ENCODE measurements around the gene SNX25. TPM values are rescaled to one million over a fixed set of nuclear protein-coding genes. Genes with fewer than 3 reads are reported as not detected.

Gene SNX25
- total RNA-seq, 4 donors from 2014 or later, result 19.9 to 23.8 (median 21.5) TPM

- 93% methylated on average over 6 of the region's 6 CpGs for WGBS
- Histone ChIP-seq H3K4me3 (no peak overlapping the region), H3K36me3 (no peaks in the 10 kb centered on the region), H3K27ac (replicated peaks in 1 of 4) (no peak overlapping the region), H3K9me3 (no peaks in the 10 kb centered on the region), H3K27me3 (no peaks in the 10 kb centered on the region), H3K4me1 (peaks cover 9 to 34% (median 24%) of the 10 kb centered on the region in 4 donors)
- TF ChIP-seq CTCF (IDR thresholded peaks at IDR 0.05) (no peak), POLR2A (IDR thresholded peaks at IDR 0.05; ENCODE audit: low read depth) (no peak), POLR2AphosphoS5 (IDR thresholded peaks at IDR 0.05) (no peak), EP300 (IDR thresholded peaks at IDR 0.05) (no peak)
- intact Hi-C loops (cut with DNase I), result no loop called here
- no peak for DNase-seq (ENCODE audit: extremely low spot score)
Observed at GRCh38 chr4:185225940-185226339, 16.5 kb downstream of the SNX25 start.

- H3K27ac ChIP-seq (replicated peaks in 1 of 4), result peak overlapping the region; percentile 52 to 73 (median 64)
- no peaks in the 10 kb centered on the region for H3K9me3 ChIP-seq
- H3K36me3 ChIP-seq, result no peaks in the 10 kb centered on the region
- WGBS, result 29% methylated on average over 4 of the region's 4 CpGs
- intact Hi-C loops (cut with DNase I), result no loop called here
- TF ChIP-seq POLR2AphosphoS5 (IDR thresholded peaks at IDR 0.05) (peak in 1 of 2 donors; percentile 29), CTCF (IDR thresholded peaks at IDR 0.05) (peak in 1 of 3 experiments; percentile 23), POLR2A (IDR thresholded peaks at IDR 0.05; ENCODE audit: low read depth) (no peak), EP300 (IDR thresholded peaks at IDR 0.05) (no peak)
- no peak overlapping the region for H3K4me3 ChIP-seq
- DNase-seq (ENCODE audit: extremely low spot score), result no peak
- H3K4me1 ChIP-seq, result peaks cover 9 to 34% (median 24%) of the 10 kb centered on the region in 4 donors
- no peaks in the 10 kb centered on the region for H3K27me3 ChIP-seq
Observed at GRCh38 chr4:185227131-185227551, 17.7 kb downstream of the SNX25 start.

GRCh38 chr4:185227713-185228278 is 18.4 kb downstream of the SNX25 start:
- H3K36me3 ChIP-seq, result no peaks in the 10 kb centered on the region
- no peaks in the 10 kb centered on the region for H3K27me3 ChIP-seq
- H3K27ac ChIP-seq (replicated peaks in 1 of 4), result peak overlapping the region; percentile 52 to 73 (median 64)
- DNase-seq (ENCODE audit: extremely low spot score), result no peak
- WGBS, result 89% methylated on average over 9 of the region's 9 CpGs
- TF ChIP-seq POLR2AphosphoS5 (IDR thresholded peaks at IDR 0.05), result no peak
- TF ChIP-seq CTCF (IDR thresholded peaks at IDR 0.05), result no peak
- no peak for TF ChIP-seq POLR2A (IDR thresholded peaks at IDR 0.05; ENCODE audit: low read depth)
- no peak for TF ChIP-seq EP300 (IDR thresholded peaks at IDR 0.05)
- H3K4me3 ChIP-seq, result no peak overlapping the region
- intact Hi-C loops (cut with DNase I), result no loop called here
- peaks cover 9 to 33% (median 22%) of the 10 kb centered on the region in 4 donors for H3K4me1 ChIP-seq
- no peaks in the 10 kb centered on the region for H3K9me3 ChIP-seq

GRCh38 chr4:185229021-185229818 is 19.8 kb downstream of the SNX25 start:
- H3K36me3 ChIP-seq, result no peaks in the 10 kb centered on the region
- intact Hi-C loops (cut with DNase I), result no loop called here
- DNase-seq (ENCODE audit: extremely low spot score), result no peak
- H3K27ac ChIP-seq (replicated peaks in 1 of 4), result peak overlapping the region in 3 of 4 donors; percentile 5 to 73 (median 31)
- H3K27me3 ChIP-seq, result no peaks in the 10 kb centered on the region
- peaks cover 9 to 31% (median 21%) of the 10 kb centered on the region in 4 donors for H3K4me1 ChIP-seq
- WGBS, result 94% methylated on average over 19 of the region's 19 CpGs
- no peaks in the 10 kb centered on the region for H3K9me3 ChIP-seq
- H3K4me3 ChIP-seq, result no peak overlapping the region
- TF ChIP-seq EP300 (IDR thresholded peaks at IDR 0.05) (no peak), POLR2AphosphoS5 (IDR thresholded peaks at IDR 0.05) (no peak), POLR2A (IDR thresholded peaks at IDR 0.05; ENCODE audit: low read depth) (no peak), CTCF (IDR thresholded peaks at IDR 0.05) (no peak)

Data from esophagus muscularis mucosa (tissue), 4 donors.